WTC11 (cell line): ENCODE data around the gene SMARCAD1. TPM values are rescaled to one million over a fixed set of nuclear protein-coding genes. Genes with fewer than 3 reads are reported as not detected.

Experiments
- ATAC-seq: fragments of 200-7000 bp; cut with Tn5 transposase; 2 replicates; pipeline ENCODE4 v1.10.0; 2021; ENCODE audit warnings: mild to moderate bottlenecking, moderate library complexity
- CTCF ChIA-PET: fragments of 300-600 bp; sonication (Branson Sonifier 250); formaldehyde crosslinking; loops from one replicate; lab custom pipeline; 2021; ENCODE audit warnings: antibody characterized with exemption; lab: Charles Lee
- POLR2A ChIA-PET: fragments of 350-600 bp; sonication (Branson Sonifier 250); formaldehyde crosslinking; loops from one replicate; lab custom pipeline; 2021; ENCODE audit warnings: antibody characterized with exemption; lab: Charles Lee
- DNase-seq: peaks from one replicate; pipeline ENCODE4 v3.0.0; 2021; ENCODE audit warnings: low spot score
- H3K27ac Mint-ChIP-seq: 2 replicates; pipeline ENCODE4 v1.8.0; 2021; ENCODE audit warnings: mixed read lengths
- H3K27me3 Mint-ChIP-seq: 2 replicates; pipeline ENCODE4 v1.8.0; 2021; ENCODE audit warnings: low read depth, mild to moderate bottlenecking, moderate library complexity, mixed read lengths
- H3K36me3 Mint-ChIP-seq: 2 replicates; pipeline ENCODE4 v1.8.0; 2021; ENCODE audit warnings: mixed read lengths
- H3K4me1 Mint-ChIP-seq: 2 replicates; pipeline ENCODE4 v1.8.0; 2022; ENCODE audit warnings: mixed read lengths
- H3K4me3 Mint-ChIP-seq: 2 replicates; pipeline ENCODE4 v1.8.0; 2021; ENCODE audit warnings: mild to moderate bottlenecking, moderate library complexity, mixed read lengths
- H3K9me3 Mint-ChIP-seq: 2 replicates; pipeline ENCODE4 v1.8.0; 2021; ENCODE audit warnings: mixed read lengths
- EMX1 ChIP-seq: fragments of 250-450 bp; sonication (Bioruptor Pico); IDR thresholded peaks from 2 replicates; pipeline ENCODE4 v1.8.0; 2021; ENCODE audit warnings: mild to moderate bottlenecking
- ETV6 ChIP-seq: sonication (generic); formaldehyde crosslinking; IDR thresholded peaks from 2 replicates; pipeline ENCODE4 v1.8.1; 2022; ENCODE audit warnings: mild to moderate bottlenecking, missing genetic modification reagents
- GRHL2 ChIP-seq: fragments of 250-450 bp; sonication (Bioruptor Pico); IDR thresholded peaks from 2 replicates; pipeline ENCODE4 v1.8.0; 2022; ENCODE audit warnings: mild to moderate bottlenecking, moderate library complexity; ENCODE audit not compliant: insufficient replicate concordance, severe bottlenecking
- JUN ChIP-seq: sonication (generic); formaldehyde crosslinking; IDR thresholded peaks from 2 replicates; pipeline ENCODE4 v1.8.0; 2023; ENCODE audit warnings: mild to moderate bottlenecking, missing genetic modification reagents
- NFATC4 ChIP-seq: fragments of 250-450 bp; sonication (Bioruptor Pico); IDR thresholded peaks from 2 replicates; pipeline ENCODE4 v1.9.0; 2021; ENCODE audit warnings: mild to moderate bottlenecking
- NR1H2 ChIP-seq: sonication (generic); formaldehyde crosslinking; IDR thresholded peaks from 2 replicates; pipeline ENCODE4 v1.9.0; 2021; ENCODE audit warnings: mild to moderate bottlenecking, moderate library complexity, missing genetic modification reagents
- PRRX2 ChIP-seq: fragments of 250-450 bp; sonication (Bioruptor Pico); IDR thresholded peaks from 2 replicates; pipeline ENCODE4 v1.8.0; 2021; ENCODE audit warnings: mild to moderate bottlenecking
- SMAD4 ChIP-seq: sonication (generic); formaldehyde crosslinking; IDR thresholded peaks from 2 replicates; pipeline ENCODE4 v1.8.0; 2022; ENCODE audit warnings: mild to moderate bottlenecking, missing genetic modification reagents
- TEAD4 ChIP-seq: sonication (generic); formaldehyde crosslinking; IDR thresholded peaks from 2 replicates; pipeline ENCODE4 v1.8.0; 2022; ENCODE audit warnings: mild to moderate bottlenecking, missing genetic modification reagents
- ZBTB21 ChIP-seq: sonication (generic); formaldehyde crosslinking; IDR thresholded peaks from 2 replicates; pipeline ENCODE4 v1.8.1; 2023; ENCODE audit warnings: mild to moderate bottlenecking, missing genetic modification reagents, borderline replicate concordance
- total RNA-seq: library from RNA; stranded (reverse); gene quantifications from 3 replicates; pipeline ENCODE4 v1.2.3, GENCODE V29; 2021
- TF ChIP-seq, protein P1 (sequence below): sonication (generic); formaldehyde crosslinking; IDR thresholded peaks from 2 replicates; pipeline ENCODE4 v1.8.1; 2022; ENCODE audit warnings: missing genetic modification reagents, borderline replicate concordance
- TF ChIP-seq, protein P2 (sequence below): sonication (generic); formaldehyde crosslinking; IDR thresholded peaks from 2 replicates; pipeline ENCODE4 v1.8.0; 2022; ENCODE audit warnings: mild to moderate bottlenecking, missing genetic modification reagents
- TF ChIP-seq, protein P3 (sequence below): sonication (generic); formaldehyde crosslinking; conservative IDR thresholded peaks from 2 replicates; pipeline ENCODE4 v1.8.1; 2023; ENCODE audit warnings: mild to moderate bottlenecking, low read depth, missing genetic modification reagents, moderate library complexity
- TF ChIP-seq, protein P4 (sequence below): fragments of 250-450 bp; sonication (Bioruptor Pico); IDR thresholded peaks from 2 replicates; pipeline ENCODE4 v2.1.2; 2022; ENCODE audit warnings: mild to moderate bottlenecking, moderate library complexity
- TF ChIP-seq, protein P5 (sequence below): sonication (generic); formaldehyde crosslinking; IDR thresholded peaks from 2 replicates; pipeline ENCODE4 v1.8.1; 2023; ENCODE audit warnings: mild to moderate bottlenecking, missing genetic modification reagents
- TF ChIP-seq, protein P6 (sequence below): fragments of 250-450 bp; sonication (Bioruptor Pico); conservative IDR thresholded peaks from 2 replicates; pipeline ENCODE4 v1.9.0; 2021; ENCODE audit warnings: mild to moderate bottlenecking

Gene SMARCAD1
- total RNA-seq, 1 experiment from 2014 or later, result 48.9 TPM

DNA sequence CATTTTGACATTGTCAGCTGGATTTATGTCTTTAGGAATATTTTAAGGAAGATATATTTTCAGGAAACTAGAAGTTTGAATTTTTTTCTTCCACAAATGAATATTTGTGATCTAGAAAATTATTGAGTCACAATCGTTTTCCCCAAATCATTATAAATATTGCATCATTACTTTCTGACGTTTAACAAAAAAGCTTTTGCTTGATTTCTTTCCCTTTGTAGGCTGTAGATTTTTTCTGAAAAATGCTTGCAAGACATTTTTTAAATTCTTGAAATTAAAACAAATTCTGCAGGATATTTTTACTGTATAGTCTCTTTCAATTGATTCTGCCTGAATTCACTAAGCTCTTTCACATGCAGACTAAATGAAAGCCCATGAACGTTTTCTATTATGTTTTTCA, 4.9 kb upstream of the SMARCAD1 start:
- H3K36me3 Mint-ChIP-seq, result 0 out of 2 replicates have a peak, but pooled peaks cover 4% of the 10 kb centered on the region
- ChIA-PET POLR2A (no interaction called here), CTCF (no interaction called here)

More for the DNA sequence above, 4.9 kb upstream of the SMARCAD1 start:
- H3K9me3 Mint-ChIP-seq, result peaks cover 18% of the 10 kb centered on the region
- H3K27ac Mint-ChIP-seq, result no peak overlapping the region
- TF ChIP-seq TEAD4 (no peak), JUN (CRISPR knock-in tag) (no peak), SMAD4 (CRISPR knock-in tag) (no peak), ZBTB21 (no peak), NFATC4 (CRISPR knock-in tag) (no peak), PRRX2 (no peak), ETV6 (no peak), NR1H2 (no peak), GRHL2 (CRISPR knock-in tag) (no peak), EMX1 (CRISPR knock-in tag) (no peak)
- TF ChIP-seq, protein P1, sequence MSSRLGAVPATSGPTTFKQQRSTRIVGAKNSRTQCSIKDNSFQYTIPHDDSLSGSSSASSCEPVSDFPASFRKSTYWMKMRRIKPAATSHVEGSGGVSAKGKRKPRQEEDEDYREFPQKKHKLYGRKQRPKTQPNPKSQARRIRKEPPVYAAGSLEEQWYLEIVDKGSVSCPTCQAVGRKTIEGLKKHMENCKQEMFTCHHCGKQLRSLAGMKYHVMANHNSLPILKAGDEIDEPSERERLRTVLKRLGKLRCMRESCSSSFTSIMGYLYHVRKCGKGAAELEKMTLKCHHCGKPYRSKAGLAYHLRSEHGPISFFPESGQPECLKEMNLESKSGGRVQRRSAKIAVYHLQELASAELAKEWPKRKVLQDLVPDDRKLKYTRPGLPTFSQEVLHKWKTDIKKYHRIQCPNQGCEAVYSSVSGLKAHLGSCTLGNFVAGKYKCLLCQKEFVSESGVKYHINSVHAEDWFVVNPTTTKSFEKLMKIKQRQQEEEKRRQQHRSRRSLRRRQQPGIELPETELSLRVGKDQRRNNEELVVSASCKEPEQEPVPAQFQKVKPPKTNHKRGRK, result no peak
- TF ChIP-seq, protein P2, sequence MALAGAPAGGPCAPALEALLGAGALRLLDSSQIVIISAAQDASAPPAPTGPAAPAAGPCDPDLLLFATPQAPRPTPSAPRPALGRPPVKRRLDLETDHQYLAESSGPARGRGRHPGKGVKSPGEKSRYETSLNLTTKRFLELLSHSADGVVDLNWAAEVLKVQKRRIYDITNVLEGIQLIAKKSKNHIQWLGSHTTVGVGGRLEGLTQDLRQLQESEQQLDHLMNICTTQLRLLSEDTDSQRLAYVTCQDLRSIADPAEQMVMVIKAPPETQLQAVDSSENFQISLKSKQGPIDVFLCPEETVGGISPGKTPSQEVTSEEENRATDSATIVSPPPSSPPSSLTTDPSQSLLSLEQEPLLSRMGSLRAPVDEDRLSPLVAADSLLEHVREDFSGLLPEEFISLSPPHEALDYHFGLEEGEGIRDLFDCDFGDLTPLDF (CRISPR knock-in tag), result no peak
- TF ChIP-seq, protein P3, sequence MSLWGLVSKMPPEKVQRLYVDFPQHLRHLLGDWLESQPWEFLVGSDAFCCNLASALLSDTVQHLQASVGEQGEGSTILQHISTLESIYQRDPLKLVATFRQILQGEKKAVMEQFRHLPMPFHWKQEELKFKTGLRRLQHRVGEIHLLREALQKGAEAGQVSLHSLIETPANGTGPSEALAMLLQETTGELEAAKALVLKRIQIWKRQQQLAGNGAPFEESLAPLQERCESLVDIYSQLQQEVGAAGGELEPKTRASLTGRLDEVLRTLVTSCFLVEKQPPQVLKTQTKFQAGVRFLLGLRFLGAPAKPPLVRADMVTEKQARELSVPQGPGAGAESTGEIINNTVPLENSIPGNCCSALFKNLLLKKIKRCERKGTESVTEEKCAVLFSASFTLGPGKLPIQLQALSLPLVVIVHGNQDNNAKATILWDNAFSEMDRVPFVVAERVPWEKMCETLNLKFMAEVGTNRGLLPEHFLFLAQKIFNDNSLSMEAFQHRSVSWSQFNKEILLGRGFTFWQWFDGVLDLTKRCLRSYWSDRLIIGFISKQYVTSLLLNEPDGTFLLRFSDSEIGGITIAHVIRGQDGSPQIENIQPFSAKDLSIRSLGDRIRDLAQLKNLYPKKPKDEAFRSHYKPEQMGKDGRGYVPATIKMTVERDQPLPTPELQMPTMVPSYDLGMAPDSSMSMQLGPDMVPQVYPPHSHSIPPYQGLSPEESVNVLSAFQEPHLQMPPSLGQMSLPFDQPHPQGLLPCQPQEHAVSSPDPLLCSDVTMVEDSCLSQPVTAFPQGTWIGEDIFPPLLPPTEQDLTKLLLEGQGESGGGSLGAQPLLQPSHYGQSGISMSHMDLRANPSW, result no peak
- TF ChIP-seq, protein P4, sequence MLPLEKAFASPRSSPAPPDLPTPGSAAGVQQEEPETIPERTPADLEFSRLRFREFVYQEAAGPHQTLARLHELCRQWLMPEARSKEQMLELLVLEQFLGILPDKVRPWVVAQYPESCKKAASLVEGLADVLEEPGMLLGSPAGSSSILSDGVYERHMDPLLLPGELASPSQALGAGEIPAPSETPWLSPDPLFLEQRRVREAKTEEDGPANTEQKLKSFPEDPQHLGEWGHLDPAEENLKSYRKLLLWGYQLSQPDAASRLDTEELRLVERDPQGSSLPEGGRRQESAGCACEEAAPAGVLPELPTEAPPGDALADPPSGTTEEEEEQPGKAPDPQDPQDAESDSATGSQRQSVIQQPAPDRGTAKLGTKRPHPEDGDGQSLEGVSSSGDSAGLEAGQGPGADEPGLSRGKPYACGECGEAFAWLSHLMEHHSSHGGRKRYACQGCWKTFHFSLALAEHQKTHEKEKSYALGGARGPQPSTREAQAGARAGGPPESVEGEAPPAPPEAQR, result no peak
- TF ChIP-seq, protein P5, sequence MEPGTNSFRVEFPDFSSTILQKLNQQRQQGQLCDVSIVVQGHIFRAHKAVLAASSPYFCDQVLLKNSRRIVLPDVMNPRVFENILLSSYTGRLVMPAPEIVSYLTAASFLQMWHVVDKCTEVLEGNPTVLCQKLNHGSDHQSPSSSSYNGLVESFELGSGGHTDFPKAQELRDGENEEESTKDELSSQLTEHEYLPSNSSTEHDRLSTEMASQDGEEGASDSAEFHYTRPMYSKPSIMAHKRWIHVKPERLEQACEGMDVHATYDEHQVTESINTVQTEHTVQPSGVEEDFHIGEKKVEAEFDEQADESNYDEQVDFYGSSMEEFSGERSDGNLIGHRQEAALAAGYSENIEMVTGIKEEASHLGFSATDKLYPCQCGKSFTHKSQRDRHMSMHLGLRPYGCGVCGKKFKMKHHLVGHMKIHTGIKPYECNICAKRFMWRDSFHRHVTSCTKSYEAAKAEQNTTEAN, result no peak
- TF ChIP-seq, protein P6, sequence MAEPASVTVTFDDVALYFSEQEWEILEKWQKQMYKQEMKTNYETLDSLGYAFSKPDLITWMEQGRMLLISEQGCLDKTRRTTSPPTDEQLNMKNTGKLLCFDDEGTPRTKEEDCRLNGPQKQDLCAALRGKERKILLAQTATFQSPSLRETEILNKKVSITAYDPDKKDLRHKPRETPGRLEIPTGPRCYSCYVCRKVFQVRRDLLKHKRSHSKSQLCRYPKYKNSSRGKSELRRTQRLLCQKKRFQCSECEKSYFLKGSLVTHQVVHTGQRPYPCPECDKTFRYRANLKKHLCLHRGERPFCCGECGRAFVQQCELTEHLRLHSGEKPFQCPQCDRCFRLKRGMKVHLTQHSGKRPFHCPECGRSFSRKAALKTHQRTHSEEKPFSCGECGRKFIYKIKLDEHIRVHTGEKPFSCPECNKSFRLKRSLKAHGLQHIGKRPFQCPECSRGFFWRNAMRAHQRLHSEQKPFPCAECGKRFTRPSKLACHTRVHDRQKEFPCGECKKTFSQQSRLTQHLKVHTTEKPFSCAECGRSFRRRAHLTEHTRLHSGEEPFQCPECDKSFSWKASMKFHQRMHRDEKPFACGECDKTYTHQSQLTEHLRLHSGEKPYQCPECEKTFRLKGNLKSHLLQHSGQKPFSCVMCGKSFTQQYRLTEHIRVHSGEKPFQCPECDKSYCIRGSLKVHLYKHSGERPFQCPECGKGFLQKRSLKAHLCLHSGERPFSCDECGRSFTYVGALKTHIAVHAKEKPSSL (CRISPR knock-in tag), result no peak
- TF ChIP-seq, all 79 proteins: peak for 0
- H3K4me1 Mint-ChIP-seq, result no peaks in the 10 kb centered on the region
- no peak overlapping the region for H3K4me3 Mint-ChIP-seq
- ATAC-seq, result no peak
- no peak for DNase-seq
- H3K27me3 Mint-ChIP-seq, result peaks cover 4% of the 10 kb centered on the region; the same call in 1 of the 2 replicates
